ENCODE measurements around the gene COL8A1.
A peak's percentile ranks its signal among the peaks of the same experiment; 100 is the strongest.

The COL8A1 gene

GRCh38 chr3:99674086-99674789 lies 35.8 kb downstream of the COL8A1 start:
- DNase-seq (ENCODE audit: low spot score), result no peak

DNA sequence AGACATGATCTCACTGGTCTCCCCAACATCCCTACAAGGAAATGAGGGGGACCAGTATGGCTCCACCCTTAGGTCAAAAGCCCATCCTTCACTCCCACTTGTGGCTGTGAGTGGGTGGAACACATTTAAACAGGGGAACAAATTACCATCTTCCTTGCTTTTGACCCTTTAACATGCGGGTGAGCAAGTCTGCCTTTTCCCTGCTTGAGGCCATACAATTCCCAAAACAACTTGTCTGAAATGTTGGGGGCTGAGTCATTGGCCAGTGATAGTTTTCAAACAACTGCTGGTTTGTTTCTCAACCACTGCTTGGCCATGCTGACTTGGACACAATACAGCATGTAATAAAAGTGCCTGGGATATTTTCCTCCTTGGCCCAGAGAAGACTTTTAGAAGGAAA lies 39.6 kb downstream of the COL8A1 start:
- DNase-seq (ENCODE audit: low spot score), result peak; percentile 56

- no peak for DNase-seq (ENCODE audit: low spot score)
Observed at GRCh38 chr3:99678896-99679295, 40.5 kb downstream of the COL8A1 start.

DNA sequence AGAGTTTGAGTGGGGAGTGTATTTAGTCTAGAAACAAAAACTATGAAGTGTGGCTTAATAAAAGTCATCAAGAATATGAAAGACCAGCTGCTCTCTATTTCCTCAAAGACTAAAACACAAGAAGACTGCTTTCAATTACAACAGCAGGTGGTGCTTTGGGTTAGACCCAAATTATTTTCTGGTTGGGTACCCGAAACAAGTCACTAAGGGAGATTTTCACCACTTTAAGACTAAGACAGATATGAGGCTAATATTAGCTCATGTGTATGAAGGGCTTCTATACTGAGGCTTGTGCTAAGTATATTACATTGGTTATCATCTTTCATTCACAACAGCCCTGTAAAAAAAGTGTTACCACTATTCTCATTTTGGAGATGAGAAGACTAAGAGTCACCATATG lies 43.1 kb downstream of the COL8A1 start:
- DNase-seq (ENCODE audit: low spot score), result no peak

- no peak for DNase-seq (ENCODE audit: low spot score)
Observed at GRCh38 chr3:99681976-99682375, 43.6 kb downstream of the COL8A1 start.

- DNase-seq (ENCODE audit: low spot score), result no peak
Observed at GRCh38 chr3:99683465-99683864, 45.1 kb downstream of the COL8A1 start.

GRCh38 chr3:99683876-99684275 lies 45.5 kb downstream of the COL8A1 start:
- DNase-seq (ENCODE audit: low spot score), result no peak

DNA sequence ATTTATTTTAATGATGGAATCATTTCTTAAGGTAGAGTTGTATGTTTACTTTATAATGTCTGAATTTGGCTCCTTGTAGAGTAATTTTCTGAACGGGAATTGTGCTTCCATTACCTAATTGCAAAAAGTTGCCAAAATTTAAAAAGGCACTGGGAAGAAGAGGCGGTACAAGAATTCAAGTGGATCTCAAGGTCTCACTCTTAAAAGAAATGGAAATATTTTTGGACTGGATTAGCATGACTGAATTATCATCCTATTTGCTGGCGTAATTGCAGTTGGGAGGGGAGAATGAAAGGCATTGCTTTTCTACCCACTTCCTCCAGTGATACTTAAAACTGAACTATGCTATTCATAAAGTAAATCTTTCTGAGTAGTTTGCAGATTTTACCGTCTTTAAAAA lies 46.2 kb downstream of the COL8A1 start:
- DNase-seq (ENCODE audit: low spot score), result no peak

DNA sequence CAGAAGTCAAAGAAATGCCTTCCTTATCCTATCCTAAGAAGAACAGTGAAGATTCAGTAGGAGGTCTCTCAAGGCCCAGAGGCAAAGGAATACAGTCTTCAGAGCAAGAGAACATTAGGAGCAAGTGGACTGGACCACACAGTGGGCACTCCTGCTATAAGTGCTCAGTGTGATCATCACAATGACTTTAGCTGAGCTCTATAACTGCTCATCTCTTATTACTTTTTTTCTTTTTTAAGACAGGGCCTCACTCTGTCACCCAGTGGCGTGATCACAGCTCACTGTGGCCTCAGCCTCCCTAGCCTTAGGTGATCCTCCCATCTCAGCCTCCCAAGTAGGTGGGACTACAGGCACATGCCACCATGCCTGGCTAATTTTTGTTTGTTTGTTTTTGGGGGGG lies 48.1 kb downstream of the COL8A1 start:
- DNase-seq (ENCODE audit: low spot score), result no peak

- peak; percentile 53 for DNase-seq (ENCODE audit: low spot score)
Observed at GRCh38 chr3:99686955-99687612, 48.7 kb downstream of the COL8A1 start.

GRCh38 chr3:99690761-99691369 lies 52.5 kb downstream of the COL8A1 start:
- no peak for DNase-seq (ENCODE audit: low spot score)

GRCh38 chr3:99693636-99694035 lies 55.2 kb downstream of the COL8A1 start:
- DNase-seq (ENCODE audit: low spot score), result no peak

GRCh38 chr3:99696497-99696896 lies 58.1 kb downstream of the COL8A1 start:
- no peak for DNase-seq (ENCODE audit: low spot score)

DNA sequence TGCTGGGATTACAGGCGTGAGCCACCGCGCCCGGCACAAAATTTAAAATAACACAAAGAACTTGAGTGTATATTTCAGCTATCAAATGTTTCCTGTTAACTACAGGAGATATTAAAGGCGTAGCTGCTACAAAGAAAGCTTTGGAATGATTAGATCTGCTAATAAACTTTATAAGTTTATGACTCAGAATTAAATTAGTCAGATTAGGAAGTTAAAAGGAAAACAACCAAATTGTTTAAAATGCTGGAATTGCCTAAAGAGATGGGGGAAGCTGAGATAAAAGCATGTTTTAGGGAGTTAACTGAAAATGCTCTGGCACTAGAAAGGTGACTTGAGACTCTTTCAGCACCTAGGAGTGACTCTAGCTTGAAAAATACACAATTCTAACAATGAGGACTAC lies 58.9 kb downstream of the COL8A1 start:
- DNase-seq (ENCODE audit: low spot score), result no peak

GRCh38 chr3:99698932-99699331 lies 60.5 kb downstream of the COL8A1 start:
- DNase-seq (ENCODE audit: low spot score), result no peak

DNA sequence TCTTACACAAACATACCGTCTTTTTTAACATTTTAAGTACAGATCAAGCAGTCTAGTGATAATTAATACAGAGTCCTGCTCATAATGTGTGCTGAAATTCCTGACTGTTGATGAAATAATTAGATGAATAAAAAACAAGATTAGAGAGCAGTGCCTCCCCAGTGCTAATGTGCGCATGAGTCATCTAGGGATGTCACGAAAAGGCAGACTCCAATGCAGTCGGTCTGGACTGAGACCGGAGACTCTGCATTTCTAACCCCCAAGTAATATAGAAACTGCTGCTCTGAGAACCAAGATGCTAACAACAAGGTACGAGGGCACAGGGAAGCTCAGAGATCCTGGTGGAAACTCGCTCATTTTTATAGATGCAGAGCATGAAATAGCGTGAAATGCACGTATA lies 61.4 kb downstream of the COL8A1 start:
- DNase-seq (ENCODE audit: low spot score), result peak; percentile 50

DNA sequence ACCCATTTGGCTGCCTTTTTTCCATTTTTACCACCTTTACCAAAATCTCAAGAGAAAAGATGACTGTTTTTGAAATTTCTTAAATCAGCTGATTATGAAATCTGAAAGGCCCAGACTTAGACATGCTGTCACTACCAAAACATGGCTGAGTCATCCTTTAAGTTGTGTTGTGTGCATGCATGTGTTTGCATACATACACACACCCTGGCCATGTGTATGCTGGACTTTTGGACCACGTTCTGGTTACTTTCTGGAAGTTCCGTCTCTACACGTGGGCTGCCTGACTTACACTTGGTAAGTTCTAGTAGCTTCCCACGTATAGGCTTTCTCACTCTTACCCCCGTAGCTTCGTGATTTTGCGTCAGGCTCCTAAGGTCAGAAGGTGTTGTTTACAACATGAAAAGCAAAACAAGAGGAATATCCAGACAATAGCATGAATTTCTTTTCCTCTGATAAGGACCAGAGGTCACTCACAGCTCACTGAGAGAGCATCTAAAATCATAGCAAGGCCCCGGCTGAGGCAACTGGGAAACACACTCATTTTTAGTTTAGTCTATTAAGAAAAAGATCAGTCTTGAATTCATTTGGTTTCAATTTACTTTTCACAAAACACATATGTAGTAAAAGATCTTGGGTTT lies 62.4 kb downstream of the COL8A1 start:
- DNase-seq (ENCODE audit: low spot score), result no peak

DNA sequence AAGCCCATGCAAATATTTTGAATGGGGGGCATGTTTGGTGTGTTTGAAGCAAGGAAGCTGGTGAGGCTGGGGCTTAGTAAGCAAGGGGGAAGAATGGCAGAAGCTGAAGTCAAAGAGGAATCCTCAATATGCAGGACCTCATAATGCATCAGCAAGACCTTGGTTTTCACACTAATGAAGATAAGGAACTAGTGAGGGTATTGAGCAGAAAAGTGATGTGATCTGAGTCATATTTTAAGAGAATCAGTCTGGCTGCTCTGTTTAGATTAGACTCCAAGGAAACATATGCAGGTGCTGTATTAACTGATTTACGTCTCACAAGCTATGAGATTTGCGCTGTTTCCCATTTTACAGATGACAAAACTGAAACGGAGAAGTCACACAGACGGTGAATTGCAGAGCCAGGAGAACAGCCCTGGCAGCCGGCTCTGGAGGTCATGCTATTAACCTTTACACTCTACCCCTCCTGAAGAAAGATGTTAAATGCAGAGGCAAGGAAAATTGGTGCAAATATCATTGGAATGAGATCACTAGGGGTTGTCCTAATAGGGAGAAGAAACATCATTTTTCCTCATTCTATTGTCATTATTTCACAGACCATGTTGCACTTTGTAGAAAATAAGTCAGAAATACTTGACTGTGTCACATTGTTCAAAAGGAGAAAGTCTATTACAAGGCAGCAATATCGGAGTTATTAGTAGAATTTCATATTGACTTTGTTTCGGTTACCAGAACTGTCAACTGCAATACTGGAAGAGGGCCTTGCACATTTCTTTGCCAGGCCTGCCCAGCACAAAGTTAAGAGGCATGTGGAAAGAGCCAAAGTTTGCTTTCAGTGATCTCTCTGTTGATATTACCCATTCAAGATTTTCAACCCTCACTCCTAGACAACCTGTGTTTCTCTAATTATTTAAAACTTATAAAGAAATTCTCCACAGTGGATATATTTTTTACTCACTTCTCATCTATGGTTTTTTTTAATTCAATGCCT lies 64.9 kb downstream of the COL8A1 start:
- no peak for DNase-seq (ENCODE audit: low spot score)

DNA sequence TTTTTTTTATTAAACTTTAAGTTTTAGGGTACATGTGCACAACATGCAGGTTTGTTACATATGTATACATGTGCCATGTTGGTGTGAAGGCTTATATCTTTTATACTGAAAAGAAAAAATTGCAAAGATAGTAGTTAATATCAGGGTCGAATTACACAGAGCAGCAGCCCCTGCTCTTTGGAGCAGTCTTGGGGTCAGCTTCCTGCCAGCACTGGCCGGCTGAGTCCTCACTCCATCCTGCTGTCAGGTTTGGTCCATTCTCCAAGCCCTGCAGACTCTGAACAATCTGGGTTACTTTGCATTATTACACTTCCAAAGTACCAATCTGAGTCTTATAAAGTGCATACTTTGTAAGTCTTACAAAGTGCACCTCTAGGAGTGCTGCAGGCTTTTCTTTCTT lies 66.0 kb downstream of the COL8A1 start:
- DNase-seq (ENCODE audit: low spot score), result no peak

DNA sequence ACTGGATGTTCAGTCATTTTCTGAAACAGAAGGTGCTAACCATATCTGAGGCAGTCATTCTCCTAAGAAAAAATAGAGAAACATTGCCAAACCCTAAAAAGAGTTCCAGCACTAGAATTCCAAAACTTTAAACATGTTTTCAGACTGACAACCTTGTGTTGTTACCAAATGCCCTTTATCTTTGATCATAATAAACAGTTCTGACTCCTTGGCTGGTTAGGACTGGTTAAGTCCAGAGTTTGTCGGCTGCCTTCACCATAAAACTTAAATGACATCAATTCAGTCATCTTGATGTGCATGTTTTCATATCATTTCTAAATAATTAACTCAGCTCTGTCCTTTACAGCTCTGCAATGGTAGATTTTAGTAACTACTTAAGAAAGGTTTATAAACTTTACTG lies 68.0 kb downstream of the COL8A1 start:
- no peak for DNase-seq (ENCODE audit: low spot score)

DNA sequence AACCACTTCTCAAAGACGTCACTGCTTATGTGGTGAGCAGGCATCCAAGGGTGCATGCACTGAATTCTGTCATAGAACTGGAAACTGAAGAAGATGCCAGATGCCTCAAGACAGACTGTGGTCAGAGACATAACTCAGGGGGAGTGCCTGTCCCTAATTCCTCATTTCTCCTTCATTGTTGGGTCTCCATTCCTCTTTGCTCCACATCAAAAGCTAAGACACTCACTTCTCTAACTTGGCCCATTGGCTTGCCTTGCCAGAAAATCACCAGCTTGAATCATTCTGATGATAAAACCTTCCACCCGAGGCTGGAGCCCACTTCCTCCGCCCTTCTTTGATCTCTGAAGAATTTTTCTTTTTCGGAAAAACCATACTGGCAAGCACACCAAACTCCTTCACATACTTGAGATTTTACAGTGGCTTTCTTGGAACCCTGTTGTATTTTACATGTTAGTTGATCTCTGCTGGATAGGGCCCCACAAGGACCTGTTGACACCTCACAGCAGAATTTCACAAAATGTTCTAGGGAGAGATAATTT lies 69.9 kb downstream of the COL8A1 start:
- no peak for DNase-seq (ENCODE audit: low spot score)

DNA sequence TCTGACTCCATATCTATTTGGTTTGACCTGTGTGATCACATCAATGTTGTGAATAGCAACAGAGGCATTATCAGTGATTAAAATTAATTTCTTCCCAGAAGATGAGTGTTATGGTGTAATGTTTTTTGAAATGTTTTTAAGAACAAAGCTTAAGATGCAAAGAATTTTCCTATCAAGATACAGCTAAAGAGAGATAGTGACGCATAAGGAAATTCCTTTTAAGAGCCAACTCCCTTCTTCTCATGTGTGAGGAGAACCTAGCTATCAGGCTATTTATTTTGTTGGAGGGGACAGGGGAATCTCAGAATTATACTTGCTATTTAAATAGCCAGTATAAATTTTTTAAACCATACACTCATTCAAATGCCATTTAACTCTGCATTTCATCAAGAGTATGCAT lies 71.3 kb downstream of the COL8A1 start:
- DNase-seq (ENCODE audit: low spot score), result no peak
